Sigmoid colon (tissue), 4 donors: Measurements from ENCODE around the gene SMKR1.

Source experiments
- CTCF ChIP-seq, 4 experiments: fragments of 450-650 bp in 3 of 4; fragments of 200-600 bp in 1 of 4; IDR thresholded peaks; one replicate each; pipeline ENCODE4 v1.5.1; 2016 to 2019; ENCODE audit warnings: antibody characterized with exemption in 4 of 4, mild to moderate bottlenecking in 3 of 4, moderate library complexity in 2 of 4
- EP300 ChIP-seq, 4 donors: sonication (generic); formaldehyde crosslinking; IDR thresholded peaks; one replicate each; pipeline ENCODE4 v1.6.1; 2017; ENCODE audit warnings: antibody characterized with exemption in 4 of 4
- POLR2A ChIP-seq, 2 donors: fragments of 450-650 bp; IDR thresholded peaks; one replicate each; pipeline ENCODE4 v1.6.1; 2016; ENCODE audit warnings: antibody characterized with exemption in 2 of 2, mild to moderate bottlenecking in 2 of 2, moderate library complexity in 2 of 2
- POLR2AphosphoS5 ChIP-seq, 4 donors: sonication (generic); formaldehyde crosslinking; IDR thresholded peaks; one replicate each; pipeline ENCODE4 v1.6.1; 2017; ENCODE audit warnings: antibody characterized with exemption in 4 of 4

GRCh38 chr7:129499999-129500398 is 2.3 kb upstream of the SMKR1 start:
- TF ChIP-seq CTCF (IDR thresholded peaks at IDR 0.05) (no peak), POLR2A (IDR thresholded peaks at IDR 0.05) (no peak), EP300 (IDR thresholded peaks at IDR 0.05) (no peak), POLR2AphosphoS5 (IDR thresholded peaks at IDR 0.05) (no peak)
